ENCODE results near the gene H2AZ2.
"Not testable (repeated sequence)": the region's sequence is repeated elsewhere in the genome, so short reads cannot be mapped to it uniquely, and the experiment has no call there.

H2AZ2 gene

GRCh38 chr7:44847920-44848634 lies at the start of gene H2AZ2:
Gene H2AZ2, minus strand, starts transcription at chr7:44848087. Its CDS starts 116 bp downstream, at chr7:44847971.
- DNase-seq (ENCODE audit: low read depth in 2 of 2): peak; percentile 99 to 100

GRCh38 chr7:44897309-44897708 lies 49.4 kb upstream of the H2AZ2 start:
- DNase-seq (ENCODE audit: low read depth in 2 of 2): no peak

- DNase-seq (ENCODE audit: low read depth in 2 of 2): no peak
Measured at GRCh38 chr7:44894888-44895580, 47.1 kb upstream of the H2AZ2 start.

GRCh38 chr7:44893710-44894234 lies 45.9 kb upstream of the H2AZ2 start:
- no peak for DNase-seq (ENCODE audit: low read depth in 2 of 2)

GRCh38 chr7:44891791-44892190 lies 43.9 kb upstream of the H2AZ2 start:
- DNase-seq (ENCODE audit: low read depth in 2 of 2): no peak

GRCh38 chr7:44891372-44891771 lies 43.5 kb upstream of the H2AZ2 start:
- DNase-seq (ENCODE audit: low read depth in 2 of 2): no peak

- no peak for DNase-seq (ENCODE audit: low read depth in 2 of 2)
Measured at GRCh38 chr7:44889086-44889781, 41.3 kb upstream of the H2AZ2 start.

GRCh38 chr7:44887293-44887692 lies 39.4 kb upstream of the H2AZ2 start:
- no peak for DNase-seq (ENCODE audit: low read depth in 2 of 2)

GRCh38 chr7:44885394-44886317 lies 37.8 kb upstream of the H2AZ2 start, which contains the start of gene PURB:
Gene PURB, minus strand, starts transcription at chr7:44885530. Its CDS starts 182 bp downstream, at chr7:44885348.
- DNase-seq (ENCODE audit: low read depth in 2 of 2): peak; percentile 93 to 94

- DNase-seq (ENCODE audit: low read depth in 2 of 2): peak in 1 of 2 donors; percentile 22
Measured at GRCh38 chr7:44884621-44885393, 36.9 kb upstream of the H2AZ2 start.

- no peak for DNase-seq (ENCODE audit: low read depth in 2 of 2)
Measured at GRCh38 chr7:44883961-44884620, 36.2 kb upstream of the H2AZ2 start.

GRCh38 chr7:44882899-44883298 lies 35.0 kb upstream of the H2AZ2 start:
- DNase-seq (ENCODE audit: low read depth in 2 of 2): no peak

- no peak for DNase-seq (ENCODE audit: low read depth in 2 of 2)
Measured at GRCh38 chr7:44881610-44882009, 33.7 kb upstream of the H2AZ2 start.

GRCh38 chr7:44881066-44881600 lies 33.2 kb upstream of the H2AZ2 start:
- no peak for DNase-seq (ENCODE audit: low read depth in 2 of 2)

- DNase-seq (ENCODE audit: low read depth in 2 of 2): no peak
Measured at GRCh38 chr7:44880317-44881018, 32.6 kb upstream of the H2AZ2 start.

- no peak for DNase-seq (ENCODE audit: low read depth in 2 of 2)
Measured at GRCh38 chr7:44876393-44876792, 28.5 kb upstream of the H2AZ2 start.

- no peak for DNase-seq (ENCODE audit: low read depth in 2 of 2)
Measured at GRCh38 chr7:44875241-44875640, 27.4 kb upstream of the H2AZ2 start.

GRCh38 chr7:44872787-44873186 lies 24.9 kb upstream of the H2AZ2 start:
- DNase-seq (ENCODE audit: low read depth in 2 of 2): no peak

GRCh38 chr7:44871918-44872317 lies 24.0 kb upstream of the H2AZ2 start:
- not testable (repeated sequence) for DNase-seq (ENCODE audit: low read depth in 2 of 2)
